BJ (cell line): ENCODE measurements around the gene ZNHIT6. TPM values are rescaled to one million over a fixed set of nuclear protein-coding genes. Genes with fewer than 3 reads are reported as not detected.

Experiments
- CTCF ChIA-PET: fragments of 350-600 bp; formaldehyde crosslinking; extraction: SDS; loops from one replicate; lab custom pipeline; 2021; ENCODE audit warnings: antibody characterized with exemption, inconsistent platforms; lab: Yijun Ruan, JAX
- POLR2A ChIA-PET: fragments of 300-600 bp; sonication (Branson Sonifier 250); formaldehyde crosslinking; extraction: SDS; loops from one replicate; lab custom pipeline; 2021; ENCODE audit warnings: antibody characterized with exemption; lab: Charles Lee
- DNase-seq: peaks from one replicate; pipeline ENCODE4 v3.0.0-alpha.2; 2011; ENCODE audit warnings: low read depth
- H3K27me3 ChIP-seq: 2 replicates; pipeline ENCODE4 v1.6.0; 2011; ENCODE audit warnings: low read length; ENCODE audit not compliant: control insufficient read depth, insufficient read depth
- H3K36me3 ChIP-seq: 2 replicates; pipeline ENCODE4 v1.5.1; 2011; ENCODE audit warnings: low read length; ENCODE audit not compliant: control insufficient read depth, insufficient read depth
- H3K4me3 ChIP-seq: 2 replicates; pipeline ENCODE4 v1.5.1; 2011; ENCODE audit warnings: low read depth, mild to moderate bottlenecking, control low read depth, low read length
- CTCF ChIP-seq: IDR thresholded peaks from 2 replicates; pipeline ENCODE4 v1.5.1; 2011; ENCODE audit warnings: low read depth, mild to moderate bottlenecking, control low read depth, inconsistent platforms, low read length, moderate library complexity; ENCODE audit not compliant: insufficient read depth
- polyA plus RNA-seq: library from polyadenylated mRNA; depleted of rRNA; stranded (reverse); fragments of >200 nt; gene quantifications from 2 replicates; pipeline ENCODE4 v1.2.3, GENCODE V29; 2011

ZNHIT6 gene
- polyA plus RNA-seq, 1 experiment = 5.6 TPM

GRCh38 chr1:85623061-85623471 is 85.2 kb downstream of the ZNHIT6 start:
- ChIA-PET POLR2A (no interaction called here), CTCF (interaction anchor here (0.6 to 1.8 kb wide), 4 partner anchors 10 to 315 kb away, joined by 3 to 5 read pairs (median 4); no protein-coding TSS in a partner anchor)
- no peak for TF ChIP-seq CTCF
- H3K27me3 ChIP-seq = no peaks in the 10 kb centered on the region
- peak; percentile 55 for DNase-seq
- H3K4me3 ChIP-seq = no peak overlapping the region
- H3K36me3 ChIP-seq = no peaks in the 10 kb centered on the region

GRCh38 chr1:85621430-85621829 is 86.8 kb downstream of the ZNHIT6 start:
- POLR2A ChIA-PET = no interaction called here
- Histone ChIP-seq H3K4me3 (no peak overlapping the region), H3K36me3 (no peaks in the 10 kb centered on the region), H3K27me3 (no peaks in the 10 kb centered on the region)
- no peak for TF ChIP-seq CTCF
- DNase-seq = no peak
- CTCF ChIA-PET = interaction anchor here (1.3 to 1.8 kb wide), 2 partner anchors 8 to 314 kb away, joined by 3 to 5 read pairs; no protein-coding TSS in a partner anchor

GRCh38 chr1:85617633-85618100 is 90.6 kb downstream of the ZNHIT6 start:
- Histone ChIP-seq H3K27me3 (no peaks in the 10 kb centered on the region), H3K4me3 (no peak overlapping the region), H3K36me3 (no peaks in the 10 kb centered on the region)
- ChIA-PET POLR2A (interaction anchor here (0.5 kb wide), 1 partner anchor 297 kb away, joined by 5 read pairs; no protein-coding TSS in a partner anchor), CTCF (interaction anchor here (0.9 to 4.0 kb wide), 3 partner anchors 12 to 309 kb away, joined by 3 to 14 read pairs (median 3); no protein-coding TSS in a partner anchor)
- DNase-seq = no peak
- TF ChIP-seq CTCF = no peak

GRCh38 chr1:85616736-85617135 is 91.5 kb downstream of the ZNHIT6 start:
- H3K27me3 ChIP-seq = no peaks in the 10 kb centered on the region
- no peaks in the 10 kb centered on the region for H3K36me3 ChIP-seq
- DNase-seq = no peak
- H3K4me3 ChIP-seq = no peak overlapping the region
- ChIA-PET POLR2A (no interaction called here), CTCF (interaction anchor here (1.5 to 4.0 kb wide), 2 partner anchors 11 to 76 kb away, joined by 3 to 14 read pairs; no protein-coding TSS in a partner anchor)
- no peak for TF ChIP-seq CTCF

- no peak for DNase-seq
- no peaks in the 10 kb centered on the region for H3K27me3 ChIP-seq
- H3K4me3 ChIP-seq = no peak overlapping the region
- ChIA-PET POLR2A (no interaction called here), CTCF (interaction anchor here (1.5 to 4.0 kb wide), 2 partner anchors 10 to 77 kb away, joined by 3 to 14 read pairs; no protein-coding TSS in a partner anchor)
- no peak for TF ChIP-seq CTCF
- no peaks in the 10 kb centered on the region for H3K36me3 ChIP-seq
Measured at GRCh38 chr1:85616364-85616705, 91.9 kb downstream of the ZNHIT6 start.
